Fibroblast of lung (primary cell): ENCODE results near the gene KIF6. TPM values are rescaled to one million over a fixed set of nuclear protein-coding genes. Genes with fewer than 3 reads are reported as not detected.

Experiments used
- DNase-seq, 2 donors: peaks; one replicate each; pipeline versions ENCODE4 v3.0.0 to v3.0.0-alpha.2; 2010; ENCODE audit warnings: low read depth in 2 of 2
- H2AFZ ChIP-seq: 2 replicates; pipeline ENCODE4 v1.5.1; 2012; ENCODE audit warnings: low read length, control low read depth, inconsistent platforms
- H3K27ac ChIP-seq: 2 replicates; pipeline ENCODE4 v1.5.1; 2011; ENCODE audit warnings: low read length, control low read depth; ENCODE audit not compliant: insufficient read depth
- H3K27me3 ChIP-seq: 2 replicates; pipeline ENCODE4 v1.5.1; 2011; ENCODE audit warnings: mild to moderate bottlenecking, low read length; ENCODE audit not compliant: control insufficient read depth, insufficient read depth
- H3K36me3 ChIP-seq: 2 replicates; pipeline ENCODE4 v1.5.1; 2011; ENCODE audit warnings: low read length; ENCODE audit not compliant: control insufficient read depth, insufficient read depth
- H3K4me1 ChIP-seq: 2 replicates; pipeline ENCODE4 v1.5.1; 2011; ENCODE audit warnings: low read length; ENCODE audit not compliant: control insufficient read depth, insufficient read depth; ENCODE audit errors: extremely low read depth
- H3K4me2 ChIP-seq: 2 replicates; pipeline ENCODE4 v1.5.1; 2011; ENCODE audit warnings: low read length, control low read depth; ENCODE audit not compliant: insufficient read depth; ENCODE audit errors: extremely low read depth
- H3K4me3 ChIP-seq, 4 experiments: fragments of 200-600 bp in 1 of 4; sonication (generic) in 1 of 4; replicated peaks in 1 of 4; 2 replicates each; pipeline ENCODE4 v1.5.1; 2011 to 2016; ENCODE audit warnings: low read length in 4 of 4, low read depth in 3 of 4, mild to moderate bottlenecking in 3 of 4, control low read depth in 2 of 4, inconsistent platforms in 1 of 4, mixed read lengths in 1 of 4; ENCODE audit not compliant: insufficient read depth in 1 of 4; ENCODE audit errors: control extremely low read depth in 1 of 4
- H3K79me2 ChIP-seq: 2 replicates; pipeline ENCODE4 v1.5.1; 2012; ENCODE audit warnings: mild to moderate bottlenecking, low read length, inconsistent platforms; ENCODE audit not compliant: control insufficient read depth, insufficient read depth
- H3K9ac ChIP-seq: 2 replicates; pipeline ENCODE4 v1.5.1; 2011; ENCODE audit warnings: mild to moderate bottlenecking, low read length, control low read depth; ENCODE audit not compliant: insufficient read depth
- H3K9me3 ChIP-seq: 2 replicates; pipeline ENCODE4 v1.5.1; 2012; ENCODE audit warnings: low read depth, low read length; ENCODE audit not compliant: control insufficient read depth, insufficient read depth
- H4K20me1 ChIP-seq: 2 replicates; pipeline ENCODE4 v1.5.1; 2011; ENCODE audit warnings: low read length; ENCODE audit not compliant: control insufficient read depth, insufficient read depth; ENCODE audit errors: extremely low read depth
- EZH2 ChIP-seq: IDR thresholded peaks from 2 replicates; pipeline ENCODE4 v1.5.1; 2012; ENCODE audit warnings: low read length, control low read depth, mild to moderate bottlenecking; ENCODE audit errors: missing control alignments
- polyA plus RNA-seq, 2 donors: library from polyadenylated mRNA; depleted of rRNA in 1 of 2; stranded (reverse) in 1 of 2; unstranded in 1 of 2; fragments of >200 nt; gene quantifications; 2 replicates each; pipeline ENCODE4 v1.2.1, GENCODE V29; 2011 to 2012; ENCODE audit warnings: missing spikeins in 1 of 2
- total RNA-seq: library from RNA; depleted of rRNA; stranded (reverse); fragments of >200 nt; gene quantifications from 2 replicates; pipeline ENCODE4 v1.2.1, GENCODE V29; 2014
- TF ChIP-seq, protein P1 (sequence below), 2 donors: IDR thresholded peaks in 1 of 2; conservative IDR thresholded peaks in 1 of 2; 1 replicate in 1 of 2; 2 replicates in 1 of 2; pipeline ENCODE4 v1.5.1; 2011 to 2012; ENCODE audit warnings: low read length in 2 of 2, control low read depth in 1 of 2, inconsistent platforms in 1 of 2, low read depth in 1 of 2, mild to moderate bottlenecking in 1 of 2

Gene KIF6
- total and polyA plus RNA-seq, 2 donors (not counting 1 experiment from before 2014, with no cell fraction given), result 0.24 to 0.83 TPM

DNA sequence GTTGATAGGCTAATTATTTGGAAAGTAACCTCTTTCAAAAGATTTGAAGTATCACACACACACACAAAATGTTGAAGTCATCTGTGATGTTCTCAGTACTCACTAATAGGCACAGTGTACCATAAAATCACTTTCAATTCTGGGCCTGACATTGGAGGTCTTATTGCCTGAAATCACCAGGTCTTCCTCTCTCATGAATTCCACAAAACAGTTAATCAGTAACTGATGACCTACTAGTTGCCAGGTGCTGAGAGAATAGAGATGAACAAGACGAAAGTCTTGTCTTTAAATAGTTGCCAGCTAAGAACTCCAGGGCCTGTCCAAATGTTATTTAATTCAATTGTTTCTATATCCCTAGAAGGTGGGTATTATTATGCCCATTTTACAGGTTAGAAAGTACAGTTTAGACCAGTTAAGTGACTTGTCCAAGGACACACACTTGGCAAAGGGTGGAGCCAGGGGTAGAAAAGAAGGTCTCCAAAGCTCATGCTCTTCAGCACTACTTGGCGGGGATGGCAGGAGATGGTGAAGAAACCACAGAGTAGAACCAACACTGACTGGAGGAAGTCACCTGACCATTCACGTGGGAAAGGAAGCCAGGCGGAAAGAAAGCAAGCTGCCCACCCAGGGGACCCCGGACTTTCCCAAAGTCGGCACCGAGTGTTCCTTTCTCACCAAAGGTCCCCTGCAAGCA lies 116.4 kb downstream of the KIF6 start:
- Histone ChIP-seq H3K36me3 (no peaks in the 10 kb centered on the region), H2AFZ (no peak overlapping the region), H3K27ac (no peak overlapping the region), H3K4me3 (no peak overlapping the region), H3K79me2 (no peaks in the 10 kb centered on the region), H3K9me3 (no peaks in the 10 kb centered on the region), H3K9ac (no peak overlapping the region), H3K27me3 (no peaks in the 10 kb centered on the region), H3K4me1 (no peaks in the 10 kb centered on the region), H4K20me1 (no peaks in the 10 kb centered on the region), H3K4me2 (no peak overlapping the region)
- DNase-seq, result no peak
- TF ChIP-seq, protein P1, sequence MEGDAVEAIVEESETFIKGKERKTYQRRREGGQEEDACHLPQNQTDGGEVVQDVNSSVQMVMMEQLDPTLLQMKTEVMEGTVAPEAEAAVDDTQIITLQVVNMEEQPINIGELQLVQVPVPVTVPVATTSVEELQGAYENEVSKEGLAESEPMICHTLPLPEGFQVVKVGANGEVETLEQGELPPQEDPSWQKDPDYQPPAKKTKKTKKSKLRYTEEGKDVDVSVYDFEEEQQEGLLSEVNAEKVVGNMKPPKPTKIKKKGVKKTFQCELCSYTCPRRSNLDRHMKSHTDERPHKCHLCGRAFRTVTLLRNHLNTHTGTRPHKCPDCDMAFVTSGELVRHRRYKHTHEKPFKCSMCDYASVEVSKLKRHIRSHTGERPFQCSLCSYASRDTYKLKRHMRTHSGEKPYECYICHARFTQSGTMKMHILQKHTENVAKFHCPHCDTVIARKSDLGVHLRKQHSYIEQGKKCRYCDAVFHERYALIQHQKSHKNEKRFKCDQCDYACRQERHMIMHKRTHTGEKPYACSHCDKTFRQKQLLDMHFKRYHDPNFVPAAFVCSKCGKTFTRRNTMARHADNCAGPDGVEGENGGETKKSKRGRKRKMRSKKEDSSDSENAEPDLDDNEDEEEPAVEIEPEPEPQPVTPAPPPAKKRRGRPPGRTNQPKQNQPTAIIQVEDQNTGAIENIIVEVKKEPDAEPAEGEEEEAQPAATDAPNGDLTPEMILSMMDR (conservative IDR thresholded peaks at IDR 0.05 in 1 of 2, IDR thresholded peaks at IDR 0.05 in 1 of 2; ENCODE audit: low read depth in 1 of 2, low read length in 2 of 2), result no peak
- no peak for TF ChIP-seq EZH2

DNA sequence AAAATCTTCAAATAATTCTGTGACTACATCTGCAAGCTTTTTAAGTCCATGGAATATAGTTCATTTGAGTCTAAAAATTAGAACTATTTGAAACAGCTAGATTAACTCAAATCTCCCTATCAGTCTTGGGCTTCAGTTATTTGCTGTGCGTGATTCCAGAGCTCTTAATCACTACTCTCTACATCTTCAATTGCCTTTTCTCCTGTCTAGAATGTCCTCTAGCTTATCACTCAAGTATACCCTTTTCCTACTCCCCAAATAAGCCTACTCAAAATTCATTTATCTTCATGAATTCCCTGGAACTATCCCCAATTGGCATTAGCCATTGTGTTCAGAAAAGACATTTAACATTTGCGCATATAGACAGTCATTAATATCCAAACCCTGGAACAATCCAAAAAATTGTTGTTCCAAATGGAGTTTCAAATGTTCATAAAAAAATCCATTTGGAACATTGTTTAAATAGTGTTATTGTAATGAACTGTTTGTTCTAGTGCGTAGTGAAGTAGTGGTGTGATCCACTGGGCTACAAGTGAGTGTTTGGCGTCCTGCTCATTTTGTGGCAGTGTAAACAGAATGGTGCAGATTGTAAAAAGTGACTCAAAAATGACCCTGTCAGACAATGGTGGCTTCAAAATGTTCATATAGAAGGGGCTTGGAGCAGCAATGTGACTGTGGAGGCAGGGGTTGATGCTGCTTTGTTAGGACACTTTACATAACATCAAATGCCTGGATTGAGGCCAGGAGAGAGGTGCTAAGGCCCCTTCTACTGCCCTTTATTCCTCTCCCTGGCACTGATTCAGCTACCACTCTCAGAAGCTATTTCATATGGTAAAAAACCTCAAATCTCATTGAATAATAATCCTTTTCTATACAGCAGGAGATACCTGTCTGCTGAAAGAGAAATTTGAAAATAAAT lies 122.3 kb downstream of the KIF6 start:
- Histone ChIP-seq H2AFZ (no peak overlapping the region), H3K4me1 (no peaks in the 10 kb centered on the region), H3K79me2 (no peaks in the 10 kb centered on the region), H4K20me1 (no peaks in the 10 kb centered on the region), H3K4me3 (no peak overlapping the region), H3K9me3 (no peaks in the 10 kb centered on the region), H3K27me3 (no peaks in the 10 kb centered on the region), H3K36me3 (no peaks in the 10 kb centered on the region), H3K9ac (no peak overlapping the region), H3K4me2 (no peak overlapping the region), H3K27ac (no peak overlapping the region)
- TF ChIP-seq, protein P1 (conservative IDR thresholded peaks at IDR 0.05 in 1 of 2, IDR thresholded peaks at IDR 0.05 in 1 of 2; ENCODE audit: low read depth in 1 of 2, low read length in 2 of 2), result no peak
- TF ChIP-seq EZH2, result no peak
- peak in 1 of 2 donors; percentile 16 for DNase-seq

DNA sequence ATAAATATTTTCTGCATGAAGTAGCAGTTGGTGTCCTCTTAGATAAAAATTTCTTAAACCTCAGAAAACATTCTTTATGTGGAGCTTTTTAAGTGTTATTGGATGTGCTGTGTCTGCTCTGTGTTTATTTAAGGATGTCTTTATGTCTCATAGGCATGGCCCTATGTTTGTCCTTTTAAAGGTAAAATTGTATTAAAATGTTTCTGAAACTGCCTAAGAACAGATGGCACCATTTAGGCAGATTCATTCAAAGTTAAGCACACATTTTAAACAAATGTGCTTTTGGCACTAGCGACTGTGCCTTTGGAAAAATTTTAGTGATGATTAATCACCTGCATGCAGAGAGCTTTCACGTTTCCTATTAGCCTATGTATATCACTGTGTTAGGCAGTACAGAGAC lies 125.2 kb downstream of the KIF6 start:
- no peaks in the 10 kb centered on the region for H3K4me1 ChIP-seq
- H3K36me3 ChIP-seq, result no peaks in the 10 kb centered on the region
- no peak overlapping the region for H2AFZ ChIP-seq
- no peak overlapping the region for H3K27ac ChIP-seq
- no peaks in the 10 kb centered on the region for H3K9me3 ChIP-seq
- no peak overlapping the region for H3K4me3 ChIP-seq
- H3K4me2 ChIP-seq, result no peak overlapping the region
- H3K79me2 ChIP-seq, result no peaks in the 10 kb centered on the region
- H4K20me1 ChIP-seq, result no peaks in the 10 kb centered on the region
- TF ChIP-seq, protein P1 (conservative IDR thresholded peaks at IDR 0.05 in 1 of 2, IDR thresholded peaks at IDR 0.05 in 1 of 2; ENCODE audit: low read depth in 1 of 2, low read length in 2 of 2), result no peak
- no peak for TF ChIP-seq EZH2
- peak; percentile 18 to 31 for DNase-seq
- no peak overlapping the region for H3K9ac ChIP-seq
- H3K27me3 ChIP-seq, result no peaks in the 10 kb centered on the region
